Neural progenitor cell (in vitro differentiated cells): ENCODE measurements around the gene SYNGR2.

Experiments used
- EZH2phosphoT487 ChIP-seq: fragments of 200-600 bp; sonication (generic); IDR thresholded peaks from 2 replicates; pipeline ENCODE4 v1.6.1; 2017; ENCODE audit warnings: antibody characterized with exemption
- TF ChIP-seq, protein P1 (sequence below): fragments of 200-600 bp; sonication (generic); IDR thresholded peaks from 2 replicates; pipeline ENCODE4 v1.5.1; 2017; ENCODE audit warnings: antibody characterized with exemption, mild to moderate bottlenecking

DNA sequence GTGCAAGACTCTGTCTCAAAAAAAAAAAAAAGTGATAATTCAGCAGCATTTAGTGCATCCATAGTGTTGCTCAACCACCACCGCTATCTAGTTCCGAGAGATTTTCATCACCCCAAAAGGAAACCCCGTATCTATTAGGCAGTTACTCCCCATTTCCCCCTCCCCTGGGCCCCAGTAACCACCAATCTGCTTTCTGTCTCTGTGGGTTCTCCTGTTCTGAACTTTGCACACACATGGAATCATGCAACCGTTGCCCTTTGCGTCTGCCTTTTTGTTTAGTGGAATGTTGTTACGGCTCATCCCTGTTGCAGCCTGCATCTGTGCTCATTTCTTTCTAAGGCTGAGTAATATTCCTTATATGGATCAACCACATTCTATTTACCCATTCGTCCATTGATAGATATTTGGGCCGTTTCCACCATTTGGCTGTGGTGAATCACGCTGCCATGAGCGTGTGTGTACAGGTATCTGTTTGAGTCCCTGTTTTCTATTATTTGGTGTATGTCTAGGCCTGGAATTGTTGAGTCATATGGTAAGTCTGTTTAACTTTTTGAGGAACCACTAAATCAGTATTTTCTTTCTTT, 8.7 kb upstream of the SYNGR2 start:
- TF ChIP-seq, protein P1, sequence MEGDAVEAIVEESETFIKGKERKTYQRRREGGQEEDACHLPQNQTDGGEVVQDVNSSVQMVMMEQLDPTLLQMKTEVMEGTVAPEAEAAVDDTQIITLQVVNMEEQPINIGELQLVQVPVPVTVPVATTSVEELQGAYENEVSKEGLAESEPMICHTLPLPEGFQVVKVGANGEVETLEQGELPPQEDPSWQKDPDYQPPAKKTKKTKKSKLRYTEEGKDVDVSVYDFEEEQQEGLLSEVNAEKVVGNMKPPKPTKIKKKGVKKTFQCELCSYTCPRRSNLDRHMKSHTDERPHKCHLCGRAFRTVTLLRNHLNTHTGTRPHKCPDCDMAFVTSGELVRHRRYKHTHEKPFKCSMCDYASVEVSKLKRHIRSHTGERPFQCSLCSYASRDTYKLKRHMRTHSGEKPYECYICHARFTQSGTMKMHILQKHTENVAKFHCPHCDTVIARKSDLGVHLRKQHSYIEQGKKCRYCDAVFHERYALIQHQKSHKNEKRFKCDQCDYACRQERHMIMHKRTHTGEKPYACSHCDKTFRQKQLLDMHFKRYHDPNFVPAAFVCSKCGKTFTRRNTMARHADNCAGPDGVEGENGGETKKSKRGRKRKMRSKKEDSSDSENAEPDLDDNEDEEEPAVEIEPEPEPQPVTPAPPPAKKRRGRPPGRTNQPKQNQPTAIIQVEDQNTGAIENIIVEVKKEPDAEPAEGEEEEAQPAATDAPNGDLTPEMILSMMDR, result no peak
- TF ChIP-seq EZH2phosphoT487, result no peak
